Ishikawa (cell line): ENCODE measurements around the gene ENOPH1.

Experiments used
- CEBPB ChIP-seq: IDR thresholded peaks from 2 replicates; pipeline ENCODE4 v1.6.1; 2012
- CREB1 ChIP-seq: IDR thresholded peaks from 2 replicates; pipeline ENCODE4 v1.6.1; 2012; ENCODE audit warnings: low read depth
- EGR1 ChIP-seq: IDR thresholded peaks from 2 replicates; pipeline ENCODE4 v1.6.1; 2012
- EP300 ChIP-seq: IDR thresholded peaks from 2 replicates; pipeline ENCODE4 v1.6.1; 2012; ENCODE audit warnings: borderline replicate concordance
- FOXM1 ChIP-seq: IDR thresholded peaks from 2 replicates; pipeline ENCODE4 v1.6.1; 2012; ENCODE audit warnings: low read depth, borderline replicate concordance
- RAD21 ChIP-seq: IDR thresholded peaks from 2 replicates; pipeline ENCODE4 v1.6.1; 2012; ENCODE audit warnings: low read depth
- TAF1 ChIP-seq: IDR thresholded peaks from 2 replicates; pipeline ENCODE4 v1.6.1; 2012; ENCODE audit warnings: low read depth, mild to moderate bottlenecking
- TCF12 ChIP-seq: IDR thresholded peaks from 2 replicates; pipeline ENCODE4 v1.6.1; 2012; ENCODE audit warnings: low read depth
- TEAD4 ChIP-seq: IDR thresholded peaks from 2 replicates; pipeline ENCODE4 v1.6.1; 2012
- YY1 ChIP-seq: IDR thresholded peaks from 2 replicates; pipeline ENCODE4 v1.6.1; 2012; ENCODE audit warnings: low read depth
- ZBTB7A ChIP-seq: IDR thresholded peaks from 2 replicates; pipeline ENCODE4 v1.6.1; 2012; ENCODE audit warnings: low read depth
- TF ChIP-seq, protein P1 (sequence below): IDR thresholded peaks from 2 replicates; pipeline ENCODE4 v1.6.1; 2012; ENCODE audit warnings: low read depth, mild to moderate bottlenecking
- TF ChIP-seq, protein P2 (sequence below): IDR thresholded peaks from 2 replicates; pipeline ENCODE4 v1.6.1; 2012
- TF ChIP-seq, protein P3 (sequence below): IDR thresholded peaks from 2 replicates; pipeline ENCODE4 v1.6.1; 2012

DNA sequence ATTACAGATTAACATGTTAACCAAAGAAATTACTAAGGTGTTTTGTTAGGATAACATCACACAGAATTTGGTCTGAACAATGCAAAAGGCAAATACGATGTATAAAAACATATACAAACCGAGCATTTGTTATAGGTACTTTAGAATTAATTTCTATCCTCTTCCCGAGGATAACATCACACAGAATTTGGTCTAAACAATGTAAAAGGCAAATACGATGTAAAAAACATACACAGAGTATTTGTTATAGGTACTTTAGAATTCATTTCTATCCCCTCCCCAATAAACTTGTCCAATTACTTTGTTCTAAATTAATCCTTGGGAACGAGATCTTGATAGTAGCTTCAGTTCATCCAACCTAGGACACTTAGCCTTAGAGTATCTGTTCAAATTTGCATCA, 7.8 kb upstream of the ENOPH1 start:
- no peak for TF ChIP-seq TCF12
- TF ChIP-seq, protein P1, sequence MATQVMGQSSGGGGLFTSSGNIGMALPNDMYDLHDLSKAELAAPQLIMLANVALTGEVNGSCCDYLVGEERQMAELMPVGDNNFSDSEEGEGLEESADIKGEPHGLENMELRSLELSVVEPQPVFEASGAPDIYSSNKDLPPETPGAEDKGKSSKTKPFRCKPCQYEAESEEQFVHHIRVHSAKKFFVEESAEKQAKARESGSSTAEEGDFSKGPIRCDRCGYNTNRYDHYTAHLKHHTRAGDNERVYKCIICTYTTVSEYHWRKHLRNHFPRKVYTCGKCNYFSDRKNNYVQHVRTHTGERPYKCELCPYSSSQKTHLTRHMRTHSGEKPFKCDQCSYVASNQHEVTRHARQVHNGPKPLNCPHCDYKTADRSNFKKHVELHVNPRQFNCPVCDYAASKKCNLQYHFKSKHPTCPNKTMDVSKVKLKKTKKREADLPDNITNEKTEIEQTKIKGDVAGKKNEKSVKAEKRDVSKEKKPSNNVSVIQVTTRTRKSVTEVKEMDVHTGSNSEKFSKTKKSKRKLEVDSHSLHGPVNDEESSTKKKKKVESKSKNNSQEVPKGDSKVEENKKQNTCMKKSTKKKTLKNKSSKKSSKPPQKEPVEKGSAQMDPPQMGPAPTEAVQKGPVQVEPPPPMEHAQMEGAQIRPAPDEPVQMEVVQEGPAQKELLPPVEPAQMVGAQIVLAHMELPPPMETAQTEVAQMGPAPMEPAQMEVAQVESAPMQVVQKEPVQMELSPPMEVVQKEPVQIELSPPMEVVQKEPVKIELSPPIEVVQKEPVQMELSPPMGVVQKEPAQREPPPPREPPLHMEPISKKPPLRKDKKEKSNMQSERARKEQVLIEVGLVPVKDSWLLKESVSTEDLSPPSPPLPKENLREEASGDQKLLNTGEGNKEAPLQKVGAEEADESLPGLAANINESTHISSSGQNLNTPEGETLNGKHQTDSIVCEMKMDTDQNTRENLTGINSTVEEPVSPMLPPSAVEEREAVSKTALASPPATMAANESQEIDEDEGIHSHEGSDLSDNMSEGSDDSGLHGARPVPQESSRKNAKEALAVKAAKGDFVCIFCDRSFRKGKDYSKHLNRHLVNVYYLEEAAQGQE: no peak
- no peak for TF ChIP-seq FOXM1
- no peak for TF ChIP-seq CREB1
- no peak for TF ChIP-seq CEBPB
- no peak for TF ChIP-seq EP300
- TF ChIP-seq, protein P2, sequence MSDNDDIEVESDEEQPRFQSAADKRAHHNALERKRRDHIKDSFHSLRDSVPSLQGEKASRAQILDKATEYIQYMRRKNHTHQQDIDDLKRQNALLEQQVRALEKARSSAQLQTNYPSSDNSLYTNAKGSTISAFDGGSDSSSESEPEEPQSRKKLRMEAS: no peak
- TF ChIP-seq TAF1: no peak
- TF ChIP-seq YY1: no peak
- TF ChIP-seq RAD21: no peak
- TF ChIP-seq, protein P3, sequence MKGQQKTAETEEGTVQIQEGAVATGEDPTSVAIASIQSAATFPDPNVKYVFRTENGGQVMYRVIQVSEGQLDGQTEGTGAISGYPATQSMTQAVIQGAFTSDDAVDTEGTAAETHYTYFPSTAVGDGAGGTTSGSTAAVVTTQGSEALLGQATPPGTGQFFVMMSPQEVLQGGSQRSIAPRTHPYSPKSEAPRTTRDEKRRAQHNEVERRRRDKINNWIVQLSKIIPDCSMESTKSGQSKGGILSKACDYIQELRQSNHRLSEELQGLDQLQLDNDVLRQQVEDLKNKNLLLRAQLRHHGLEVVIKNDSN: no peak
- no peak for TF ChIP-seq ZBTB7A
- TF ChIP-seq TEAD4: no peak
- TF ChIP-seq EGR1: no peak
